ENCODE measurements around the gene AIFM1.

GRCh38 chrX:130110379-130111219 is 55.0 kb downstream of the AIFM1 start, which contains the start of gene ELF4:
- TF ChIP-seq SIN3A (IDR thresholded peaks at IDR 0.05; ENCODE audit: borderline replicate concordance, low read depth, low read length): no peak
- no peak for TF ChIP-seq RAD21 (IDR thresholded peaks at IDR 0.05; ENCODE audit: low read length)
- TF ChIP-seq RXRA (IDR thresholded peaks at IDR 0.05; ENCODE audit: borderline replicate concordance, low read depth): no peak
- no peak for TF ChIP-seq POLR2AphosphoS5 (IDR thresholded peaks at IDR 0.05; ENCODE audit: low read depth, low read length)
- TF ChIP-seq, protein P1, sequence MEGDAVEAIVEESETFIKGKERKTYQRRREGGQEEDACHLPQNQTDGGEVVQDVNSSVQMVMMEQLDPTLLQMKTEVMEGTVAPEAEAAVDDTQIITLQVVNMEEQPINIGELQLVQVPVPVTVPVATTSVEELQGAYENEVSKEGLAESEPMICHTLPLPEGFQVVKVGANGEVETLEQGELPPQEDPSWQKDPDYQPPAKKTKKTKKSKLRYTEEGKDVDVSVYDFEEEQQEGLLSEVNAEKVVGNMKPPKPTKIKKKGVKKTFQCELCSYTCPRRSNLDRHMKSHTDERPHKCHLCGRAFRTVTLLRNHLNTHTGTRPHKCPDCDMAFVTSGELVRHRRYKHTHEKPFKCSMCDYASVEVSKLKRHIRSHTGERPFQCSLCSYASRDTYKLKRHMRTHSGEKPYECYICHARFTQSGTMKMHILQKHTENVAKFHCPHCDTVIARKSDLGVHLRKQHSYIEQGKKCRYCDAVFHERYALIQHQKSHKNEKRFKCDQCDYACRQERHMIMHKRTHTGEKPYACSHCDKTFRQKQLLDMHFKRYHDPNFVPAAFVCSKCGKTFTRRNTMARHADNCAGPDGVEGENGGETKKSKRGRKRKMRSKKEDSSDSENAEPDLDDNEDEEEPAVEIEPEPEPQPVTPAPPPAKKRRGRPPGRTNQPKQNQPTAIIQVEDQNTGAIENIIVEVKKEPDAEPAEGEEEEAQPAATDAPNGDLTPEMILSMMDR (IDR thresholded peaks at IDR 0.05): no peak
- TF ChIP-seq MXI1 (IDR thresholded peaks at IDR 0.05; ENCODE audit: low read depth, low read length): no peak
- TF ChIP-seq, protein P2, sequence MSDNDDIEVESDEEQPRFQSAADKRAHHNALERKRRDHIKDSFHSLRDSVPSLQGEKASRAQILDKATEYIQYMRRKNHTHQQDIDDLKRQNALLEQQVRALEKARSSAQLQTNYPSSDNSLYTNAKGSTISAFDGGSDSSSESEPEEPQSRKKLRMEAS (IDR thresholded peaks at IDR 0.05; ENCODE audit: low read depth): no peak
- TF ChIP-seq, protein P3, sequence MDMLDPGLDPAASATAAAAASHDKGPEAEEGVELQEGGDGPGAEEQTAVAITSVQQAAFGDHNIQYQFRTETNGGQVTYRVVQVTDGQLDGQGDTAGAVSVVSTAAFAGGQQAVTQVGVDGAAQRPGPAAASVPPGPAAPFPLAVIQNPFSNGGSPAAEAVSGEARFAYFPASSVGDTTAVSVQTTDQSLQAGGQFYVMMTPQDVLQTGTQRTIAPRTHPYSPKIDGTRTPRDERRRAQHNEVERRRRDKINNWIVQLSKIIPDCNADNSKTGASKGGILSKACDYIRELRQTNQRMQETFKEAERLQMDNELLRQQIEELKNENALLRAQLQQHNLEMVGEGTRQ (IDR thresholded peaks at IDR 0.05; ENCODE audit: borderline replicate concordance, low read depth, low read length): no peak
- no peak for TF ChIP-seq JUND (IDR thresholded peaks at IDR 0.05)
